Activated CD8-positive, alpha-beta memory T cell treated with anti-CD3 and anti-CD28 coated beads, Interleukin-2, amount 50 U/mL, for 1 hour (primary cell): Measurements from ENCODE around the gene WIZ.
A peak's percentile ranks its signal among the peaks of the same experiment; 100 is the strongest.

ENCODE experiments used
- DNase-seq: peaks from one replicate; pipeline ENCODE4 v3.0.0-alpha.2; 2020; ENCODE audit errors: extremely low read depth

Gene WIZ

DNA sequence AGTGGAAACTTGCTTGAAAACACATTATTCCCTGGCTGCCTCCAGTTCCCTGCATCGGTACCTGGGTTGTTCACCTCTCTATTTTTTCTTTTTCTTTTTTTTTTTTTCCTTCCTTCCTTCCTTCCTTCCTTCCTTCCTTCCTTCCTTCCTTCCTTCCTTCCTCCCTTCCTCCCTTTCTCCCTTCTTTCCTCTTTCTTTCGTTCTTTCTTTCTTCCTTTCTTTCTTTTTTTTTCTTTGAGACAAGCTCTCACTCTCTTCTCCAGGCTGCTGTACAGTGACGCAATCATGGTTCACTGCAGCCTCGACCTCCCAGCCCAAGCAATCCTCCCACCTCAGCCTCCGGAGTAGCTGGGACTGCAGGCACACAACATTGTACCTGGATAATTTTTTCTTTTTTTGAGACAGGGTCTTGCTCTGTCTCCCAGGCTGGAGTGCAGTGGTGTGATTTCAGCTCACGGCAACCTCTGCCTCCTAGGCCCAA is 18.0 kb upstream of the WIZ start:
- DNase-seq, result no peak

DNA sequence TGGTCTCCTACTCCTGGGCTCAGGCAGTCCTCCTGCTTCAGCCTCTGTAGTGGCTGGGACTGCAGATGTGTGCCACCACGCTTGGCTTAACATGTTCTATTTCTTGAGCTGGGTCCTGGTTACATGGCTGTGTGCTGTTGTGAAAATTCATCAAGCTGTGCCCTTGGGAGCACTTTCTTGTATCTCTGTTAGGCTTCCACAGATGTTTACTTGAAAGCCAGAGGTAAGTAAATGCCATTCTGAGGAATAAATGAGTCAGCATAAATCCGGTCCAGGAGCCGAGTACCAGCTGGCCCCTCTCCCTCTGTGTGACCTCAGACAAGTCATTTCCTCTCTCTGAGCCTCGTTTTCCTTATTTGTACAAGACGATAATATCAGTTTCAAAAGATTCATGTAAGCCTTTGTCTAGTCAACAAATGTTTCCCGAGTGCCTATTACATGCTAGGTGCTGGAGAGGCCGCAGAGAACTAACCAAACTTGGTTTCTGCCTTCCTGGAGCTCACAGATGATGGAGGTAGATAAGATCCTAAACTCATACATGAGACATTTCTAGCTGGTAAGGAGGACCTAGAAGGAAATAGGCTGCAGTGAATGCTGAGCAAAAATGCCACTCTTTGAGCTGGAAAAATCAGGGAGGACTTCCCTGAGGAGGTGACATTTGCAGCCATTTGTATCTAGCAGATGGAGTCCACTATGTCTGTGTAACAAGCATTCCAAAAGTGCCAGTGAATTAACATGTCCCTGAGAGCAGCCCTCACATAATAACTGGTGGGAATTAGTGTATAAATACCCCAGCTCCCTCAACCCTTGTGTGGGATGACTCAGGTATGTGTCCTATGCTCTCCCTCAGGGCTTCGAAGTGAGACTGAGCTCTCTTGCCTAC is 17.3 kb upstream of the WIZ start:
- DNase-seq, result peak; percentile 49

DNA sequence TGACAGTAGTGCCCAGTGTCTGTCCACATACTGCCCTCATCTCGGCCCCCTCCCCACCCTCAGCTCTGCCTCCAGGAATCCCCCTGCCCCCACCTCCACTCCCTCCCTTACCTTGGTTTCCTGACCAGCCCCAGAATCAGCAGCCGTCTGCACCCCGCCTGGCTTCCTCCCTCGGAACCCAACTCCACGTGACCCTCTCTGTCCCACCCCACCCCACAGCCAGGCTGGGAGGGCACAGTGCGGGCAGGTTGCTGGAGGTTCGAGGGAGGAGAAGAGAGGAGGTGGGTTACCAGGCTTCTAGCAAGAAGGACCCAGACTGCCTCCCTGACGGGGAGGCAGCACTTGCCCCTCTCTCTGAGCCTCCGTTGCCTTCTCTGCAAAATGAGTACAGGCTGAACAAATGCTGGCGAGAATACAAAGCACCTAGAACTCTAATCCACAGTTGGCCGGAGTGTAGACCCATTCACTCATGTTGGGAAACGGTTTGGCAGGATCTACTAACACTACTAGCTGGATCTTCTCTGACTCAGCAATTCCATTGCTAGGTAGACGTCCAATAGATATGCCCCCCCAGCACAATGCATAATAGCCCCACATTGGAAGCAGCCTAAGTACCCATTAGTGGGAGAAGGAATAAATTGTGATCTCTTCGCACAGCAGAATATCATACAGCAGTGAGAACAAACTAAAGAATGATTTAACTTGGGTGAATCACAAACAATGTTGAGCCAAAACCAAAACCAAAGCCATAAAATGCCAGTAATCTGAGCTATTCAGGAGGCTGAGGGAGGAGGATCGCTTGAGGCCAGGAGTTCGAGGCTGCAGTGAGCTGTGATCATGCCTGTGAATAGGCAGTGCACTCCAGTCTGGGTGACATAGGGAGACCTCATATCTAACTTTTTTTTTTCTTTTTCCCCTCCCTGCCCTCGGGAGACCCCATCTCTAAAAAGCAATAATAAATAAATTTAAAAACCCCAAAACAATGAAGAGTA is 14.9 kb upstream of the WIZ start, which contains the start of gene RASAL3:
RASAL3 (minus strand) TSS at position 151 of the 992 bp plus-strand sequence. CDS start 186 bp downstream, outside the sequence.
- peak; percentile 32 for DNase-seq

DNA sequence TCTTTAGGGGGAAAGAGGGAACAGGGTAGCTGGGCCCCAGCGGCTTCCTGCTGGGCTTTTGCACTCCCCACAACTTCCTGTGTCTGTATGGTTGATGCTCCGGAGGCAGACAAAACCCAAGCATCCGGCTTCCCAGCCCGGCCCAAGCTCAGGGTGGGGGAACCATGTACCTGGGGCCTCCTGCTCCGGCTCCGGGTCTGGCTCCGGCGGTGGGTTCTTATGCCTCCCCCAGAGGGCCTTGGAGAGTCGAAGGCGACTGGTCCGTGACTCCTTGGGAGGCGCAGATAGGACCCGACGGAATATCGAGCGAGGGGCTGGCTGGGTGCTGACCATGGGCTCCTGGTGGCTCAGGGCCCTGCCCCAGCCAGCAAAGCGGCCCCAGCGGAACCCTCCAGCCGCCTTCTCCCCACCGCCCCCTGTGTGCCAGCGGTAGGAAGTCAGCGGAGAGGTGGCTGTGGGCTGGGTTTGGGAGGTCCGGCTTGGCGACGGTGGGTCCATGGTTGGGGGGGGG is 14.2 kb upstream of the WIZ start:
- peak; percentile 32 for DNase-seq

DNA sequence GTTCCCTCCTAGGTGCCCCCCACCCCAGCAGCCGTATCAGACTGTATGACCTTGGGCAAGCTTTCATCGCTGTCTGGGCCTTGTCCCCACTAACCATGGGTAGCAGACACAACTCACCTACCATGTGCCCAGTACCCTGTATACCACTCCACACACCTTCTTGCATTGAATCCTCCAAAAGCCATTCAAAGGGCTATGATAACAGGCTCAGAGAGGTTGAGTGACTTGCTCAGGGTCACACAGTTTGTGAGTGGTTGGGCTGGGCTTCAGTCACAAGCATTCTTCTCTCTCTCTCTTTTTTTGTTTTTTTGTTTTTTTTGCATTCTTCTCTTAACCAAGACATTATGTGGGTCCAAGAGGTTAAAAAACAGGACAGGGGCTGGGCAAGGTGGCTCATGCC is 11.9 kb upstream of the WIZ start:
- no peak for DNase-seq

DNA sequence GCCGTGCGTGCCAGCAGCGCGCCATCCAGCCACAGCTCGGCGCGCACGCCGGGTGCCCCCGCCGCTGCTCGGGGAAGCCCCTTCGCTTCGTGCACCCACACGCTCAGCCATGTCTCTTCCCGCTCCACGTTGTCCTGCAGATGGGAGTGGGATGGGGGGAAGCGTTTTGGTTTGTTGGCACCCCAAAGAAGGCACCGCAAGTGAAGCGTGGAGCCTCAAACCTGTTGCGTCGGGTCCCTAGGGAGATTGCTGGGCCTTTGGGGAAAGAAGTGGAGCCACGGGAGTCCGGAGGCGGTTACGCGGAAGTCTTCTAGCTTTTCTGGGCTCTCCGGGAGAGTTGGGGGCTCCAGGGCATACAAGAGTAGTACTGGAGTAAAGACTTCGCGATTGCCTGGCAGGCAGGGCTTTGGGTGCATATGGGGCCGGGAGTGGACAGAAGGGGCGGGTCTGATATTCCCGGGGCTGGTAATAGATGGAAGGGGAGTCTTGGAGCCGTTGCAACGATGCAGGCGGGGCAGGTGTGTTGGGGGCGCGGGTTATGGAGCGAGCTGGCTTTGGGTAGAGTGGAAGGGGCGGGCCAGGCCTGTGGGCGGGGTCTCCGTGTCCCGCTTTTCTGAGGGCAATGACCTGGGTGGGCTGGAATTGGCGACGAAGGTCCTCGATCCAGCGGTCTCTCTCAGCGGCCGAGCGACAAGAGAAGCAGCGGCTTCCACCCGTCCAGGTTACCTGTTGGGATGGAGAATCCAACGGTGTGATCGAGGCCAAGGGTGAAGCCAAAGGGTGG is 8.1 kb upstream of the WIZ start:
- DNase-seq, result no peak

DNA sequence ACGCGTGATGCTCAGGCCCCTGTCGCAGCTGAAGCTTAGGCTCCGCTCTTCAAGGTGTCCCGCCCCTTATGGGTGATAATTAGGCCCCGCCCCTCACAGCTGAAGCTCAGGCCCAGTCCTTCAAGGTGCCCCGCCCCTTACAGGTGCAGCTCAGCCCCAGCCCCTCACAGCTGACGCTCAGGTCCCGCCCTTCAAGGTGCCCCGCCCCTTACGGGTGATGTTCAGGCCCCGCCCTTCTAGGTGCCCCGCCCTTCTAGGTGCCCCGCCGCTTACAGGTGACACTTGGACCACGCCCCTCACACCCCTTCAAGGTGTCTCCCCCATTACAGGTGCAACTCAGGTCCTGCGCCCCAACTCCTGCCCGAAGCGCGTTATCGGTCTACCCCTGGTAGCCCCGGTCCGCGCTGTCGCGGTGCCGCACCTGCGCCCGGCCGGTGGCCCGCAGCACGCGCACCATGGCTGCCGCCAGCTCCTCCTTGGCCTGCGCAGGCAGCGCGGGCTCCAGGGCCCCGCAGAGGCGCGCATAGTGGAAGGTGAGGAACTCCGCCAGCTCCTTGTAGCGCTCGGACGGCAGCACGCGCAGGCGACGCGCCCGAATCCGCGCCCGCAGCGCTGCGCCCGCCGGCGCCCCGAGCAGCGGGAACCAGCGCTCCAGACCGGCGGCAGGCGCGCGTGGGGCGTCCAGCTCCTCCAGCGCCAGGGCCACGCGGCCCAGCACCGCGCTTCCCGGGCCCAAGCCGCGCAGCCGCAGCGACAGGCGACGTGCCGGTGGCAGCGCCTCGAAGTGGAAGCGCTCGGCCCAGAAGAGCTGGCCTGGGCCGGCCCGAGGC is 7.3 kb upstream of the WIZ start:
- DNase-seq, result no peak

DNA sequence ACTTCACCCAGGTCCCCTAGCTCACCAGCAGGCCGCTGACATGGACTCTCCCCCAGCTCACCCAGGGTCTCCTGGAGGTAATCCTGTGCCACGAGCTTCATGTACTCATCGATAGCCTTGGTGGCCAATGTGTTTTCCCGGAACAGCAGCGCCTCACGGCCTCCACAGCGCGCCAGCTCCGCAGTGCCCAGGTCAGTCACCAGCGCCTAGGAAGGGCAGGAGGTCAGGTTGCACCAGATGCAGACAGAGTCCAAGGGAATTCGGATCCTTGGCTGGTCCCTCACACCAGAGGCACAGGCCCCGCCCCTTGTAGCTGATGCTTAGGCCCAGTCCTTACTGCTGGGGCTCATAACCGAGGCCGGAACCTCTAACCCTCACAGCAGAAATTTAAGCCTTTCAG is 6.7 kb upstream of the WIZ start:
- no peak for DNase-seq

DNA sequence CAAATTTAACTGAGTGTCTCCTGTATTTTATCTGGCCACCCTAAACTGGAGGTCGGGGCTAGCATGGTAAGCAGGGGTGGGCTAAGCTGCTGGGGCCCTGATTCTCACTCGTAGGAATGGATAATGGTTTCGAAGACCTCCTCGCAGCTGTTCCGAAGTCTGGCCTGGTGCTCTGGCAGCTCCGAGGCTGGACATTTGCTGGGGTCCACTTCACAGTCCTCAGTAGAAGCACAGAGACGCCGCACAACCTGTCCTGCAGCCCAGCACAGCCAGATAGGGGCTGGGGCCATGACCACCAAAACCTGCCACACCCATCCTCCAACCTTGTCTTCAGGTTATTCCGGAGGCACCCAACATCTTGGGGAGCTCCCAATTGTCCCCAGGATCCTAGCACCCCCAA is 6.2 kb upstream of the WIZ start:
- DNase-seq, result no peak

DNA sequence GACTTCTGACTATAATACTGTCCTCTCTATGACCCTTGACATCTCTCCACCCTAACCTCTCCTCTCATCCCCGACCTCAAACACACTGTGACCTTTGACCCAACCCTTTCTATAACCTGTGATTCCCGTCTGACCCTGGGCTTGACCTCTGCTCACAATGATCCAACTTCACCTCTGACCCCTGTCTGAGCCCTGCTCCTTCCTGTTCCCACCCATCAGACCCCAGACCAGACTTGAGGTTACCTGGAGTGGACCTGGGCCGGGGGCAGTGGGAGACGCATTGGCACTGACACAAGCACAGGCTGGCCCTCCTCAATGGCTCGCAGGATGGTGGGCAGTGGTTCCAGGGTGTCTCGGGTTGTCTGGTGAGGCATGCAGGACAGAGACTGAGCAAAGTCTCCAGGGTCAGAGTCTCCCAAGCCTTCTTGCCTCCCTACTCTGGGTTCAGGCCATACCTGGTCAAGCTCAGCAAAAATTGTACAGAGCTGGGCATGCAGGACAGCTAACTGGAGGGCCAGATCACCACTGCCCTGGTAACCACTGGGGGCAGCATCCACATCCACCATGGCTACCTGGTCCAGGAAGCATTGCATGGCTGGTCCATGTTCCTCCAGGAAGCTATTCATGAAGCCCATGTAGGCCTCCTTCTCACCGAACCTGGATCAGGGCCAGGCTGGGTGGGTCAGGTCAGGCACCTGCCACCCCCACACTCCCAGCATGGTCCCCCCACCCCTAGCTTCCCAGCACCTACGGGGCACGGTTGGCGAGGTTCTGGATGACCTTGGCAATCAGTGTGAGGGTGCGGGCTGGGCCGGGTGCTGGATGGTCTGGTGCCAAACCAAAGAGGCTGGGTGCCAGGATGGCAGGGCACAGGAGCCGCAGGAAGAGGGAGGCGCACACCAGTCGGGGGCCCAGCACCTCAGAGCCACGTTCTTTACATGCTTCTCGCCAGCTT is 4.4 kb upstream of the WIZ start:
- DNase-seq, result no peak

DNA sequence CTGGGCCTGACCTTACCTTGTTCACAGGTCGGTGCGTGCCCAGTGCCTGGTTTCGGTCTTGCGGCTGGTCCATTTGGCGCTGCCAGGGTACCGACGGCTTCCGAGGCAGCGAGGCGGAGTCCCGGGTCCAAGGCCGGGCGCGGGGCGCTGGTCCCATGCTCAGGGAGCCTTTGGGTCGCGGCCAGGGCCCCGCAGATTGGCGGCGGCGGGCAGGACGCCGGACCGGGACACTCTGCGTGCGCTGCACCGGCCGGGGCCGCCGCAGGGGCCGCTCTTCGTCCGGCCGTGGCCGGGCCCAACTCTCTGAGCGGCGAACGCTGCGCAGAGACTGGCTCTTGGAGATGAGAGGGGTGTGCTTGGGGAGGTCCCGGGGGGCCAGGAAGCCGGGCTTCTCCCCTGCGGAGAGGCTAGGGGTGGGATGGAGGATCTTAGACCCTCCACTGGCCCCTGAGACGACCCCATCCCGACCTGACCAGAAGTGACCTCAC is 3.4 kb upstream of the WIZ start:
- no peak for DNase-seq

DNA sequence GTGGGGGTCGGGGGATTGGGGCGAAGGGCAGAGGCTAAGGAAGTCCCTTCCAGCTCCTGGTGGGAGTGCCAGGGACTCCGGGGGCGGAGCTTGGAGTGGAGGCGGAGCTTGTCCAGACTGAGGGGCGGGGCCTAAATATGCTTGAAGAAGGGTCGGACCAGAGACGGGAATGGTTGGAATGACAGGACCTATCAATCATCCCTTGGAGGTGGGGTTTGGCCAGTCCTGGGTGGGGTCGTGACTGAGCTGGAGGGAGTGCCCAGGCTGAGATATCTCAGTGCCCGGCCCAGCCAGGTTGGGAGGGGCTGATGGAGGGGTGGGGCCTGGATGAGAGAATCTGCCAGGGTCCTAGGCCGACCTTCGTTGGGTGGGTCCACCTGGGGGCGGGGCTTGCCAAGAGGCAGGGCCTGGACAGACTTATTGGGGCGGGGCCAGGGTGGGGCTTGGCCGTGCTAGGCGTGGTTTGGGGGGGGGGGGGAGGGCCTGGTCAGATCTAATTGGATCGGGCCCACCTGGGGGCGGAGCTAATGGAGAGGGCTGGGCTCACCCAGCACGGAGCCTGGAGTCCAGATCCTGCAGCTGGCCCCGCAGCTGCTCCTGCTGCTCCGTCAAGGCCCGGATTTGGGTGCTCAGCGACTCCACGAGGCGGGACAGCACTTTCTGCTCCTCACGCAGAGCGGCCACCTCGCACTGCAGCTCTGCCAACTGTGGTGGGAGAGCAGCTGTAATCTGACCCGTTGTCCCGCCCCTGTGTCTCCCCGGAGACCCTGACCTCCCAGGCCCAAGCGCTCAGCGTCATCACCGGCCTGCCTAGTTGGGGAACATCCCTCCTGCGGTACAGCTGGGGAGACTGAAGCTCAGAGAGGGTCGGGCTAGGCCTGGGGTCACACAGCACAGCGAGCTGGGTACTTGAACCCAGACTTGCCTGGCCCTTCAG is 2.6 kb upstream of the WIZ start:
- DNase-seq, result no peak

DNA sequence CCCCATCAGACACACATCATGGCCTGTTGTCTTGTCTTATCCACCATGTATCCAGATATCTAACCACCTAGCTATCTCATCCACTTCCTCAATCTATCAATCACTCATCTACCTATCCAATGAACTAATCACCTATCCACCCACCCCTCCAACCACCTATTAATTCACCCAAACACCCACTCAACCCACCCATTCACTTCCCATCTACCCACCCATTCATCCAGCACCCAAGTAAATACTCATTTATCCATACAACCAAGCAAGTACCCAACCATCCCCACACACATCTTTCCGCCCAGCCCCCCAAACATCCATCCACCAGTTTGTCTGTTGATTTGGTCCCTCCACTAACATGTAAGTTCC is 753 bp upstream of the WIZ start:
- no peak for DNase-seq

DNA sequence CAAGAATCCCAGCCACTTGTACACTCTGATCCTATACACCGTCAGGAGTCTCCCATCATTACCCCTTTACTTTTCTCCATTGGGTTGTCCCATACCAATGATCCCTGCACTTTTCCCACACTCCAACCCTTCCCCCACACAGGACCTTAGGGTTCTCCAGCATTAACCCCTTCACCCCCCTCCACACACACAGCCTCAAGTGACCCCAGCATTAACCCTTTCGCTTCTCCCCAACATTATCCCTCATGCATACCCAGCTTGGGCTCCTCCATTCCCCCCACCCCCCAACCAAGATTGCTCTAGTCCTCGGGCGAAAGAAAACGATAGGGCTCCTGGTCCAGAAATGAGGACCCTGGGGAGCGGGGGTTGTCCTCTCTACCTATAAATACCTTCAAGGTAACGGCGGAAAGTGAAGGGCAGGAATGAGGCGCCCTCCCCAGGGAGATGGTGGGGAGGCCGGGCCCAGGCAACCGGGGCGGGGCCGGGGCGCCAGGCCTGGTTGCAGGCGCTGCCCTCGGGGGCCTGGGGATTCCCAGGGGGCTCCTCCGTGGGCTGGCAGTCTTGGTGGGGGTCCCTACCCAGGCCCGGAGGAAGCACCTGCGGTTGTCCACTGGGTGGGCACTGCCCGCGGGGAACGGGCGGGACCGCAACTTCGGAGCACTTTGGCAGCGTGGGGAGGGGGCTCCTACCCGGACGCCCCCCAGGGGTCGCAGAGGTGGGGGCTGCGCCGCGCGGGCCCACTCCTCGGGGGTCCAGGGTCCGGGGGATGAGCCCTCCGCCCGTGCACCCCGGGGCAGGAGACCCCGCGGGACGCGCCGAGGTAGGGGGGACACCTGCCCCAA is 757 bp downstream of the WIZ start:
- no peak for DNase-seq

DNA sequence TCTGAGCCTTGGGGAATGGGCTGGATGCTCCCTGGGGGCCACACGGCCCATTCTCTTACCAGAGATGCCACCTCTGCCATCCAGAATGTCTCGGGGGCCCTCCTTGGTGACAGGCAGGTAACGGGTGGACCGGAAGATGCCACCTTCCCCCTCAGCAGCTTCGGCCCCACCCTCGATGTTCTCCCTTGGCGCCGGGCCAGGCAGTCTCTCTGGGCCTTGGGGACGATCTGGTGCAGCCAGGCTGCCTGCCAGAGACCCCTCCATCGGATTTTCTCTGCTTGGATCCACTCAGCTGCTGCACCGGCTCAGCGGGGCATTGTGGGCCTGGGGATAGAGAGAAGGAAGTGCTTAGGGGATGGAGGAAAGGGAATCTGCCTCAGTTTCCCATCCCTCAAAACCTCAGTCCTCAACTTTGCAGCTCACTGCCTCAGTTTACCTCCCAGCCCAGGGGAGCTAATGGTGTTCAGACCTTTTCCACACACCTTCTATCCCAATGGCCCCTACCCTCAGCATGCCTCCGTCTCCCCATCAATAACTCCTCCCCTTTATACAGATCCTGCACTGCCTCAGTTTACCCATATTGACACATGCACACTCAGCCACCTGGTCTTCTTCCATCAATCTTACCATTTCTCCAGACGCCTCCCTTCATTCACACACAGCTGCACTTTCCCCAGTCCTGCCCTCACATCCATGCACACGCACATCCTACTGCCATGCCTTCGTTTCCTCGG is 1.5 kb downstream of the WIZ start:
- DNase-seq, result no peak

DNA sequence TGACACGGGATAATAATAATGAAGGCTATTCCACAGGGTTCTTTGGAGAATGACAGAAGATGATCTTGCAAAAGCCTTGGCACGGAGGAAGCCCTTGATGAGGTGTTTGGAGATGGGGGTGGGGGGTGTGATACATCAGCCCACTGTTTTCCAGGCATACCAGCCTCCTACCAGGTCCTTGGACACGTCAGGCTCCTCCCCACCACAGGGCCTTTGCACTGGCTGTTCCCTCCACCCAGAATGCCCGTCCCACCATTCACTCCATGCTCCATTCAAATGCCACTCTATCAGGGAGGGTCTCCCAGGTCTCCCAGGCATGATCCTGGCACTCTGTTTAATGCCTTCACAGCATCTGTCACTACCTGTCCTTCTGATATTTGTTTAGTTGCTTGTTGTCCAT is 2.7 kb downstream of the WIZ start:
- no peak for DNase-seq
